CD4-positive, alpha-beta T cell treated with Interleukin-1 beta for 1 hour (primary cell): ENCODE data around the gene SAMD10.
"Not testable (repeated sequence)": the region's sequence is repeated elsewhere in the genome, so short reads cannot be mapped to it uniquely, and the experiment has no call there.

Experiments
- DNase-seq, 2 donors: peaks; one replicate each; pipeline ENCODE4 v3.0.0-alpha.2; 2020 to 2022

SAMD10 gene

DNA sequence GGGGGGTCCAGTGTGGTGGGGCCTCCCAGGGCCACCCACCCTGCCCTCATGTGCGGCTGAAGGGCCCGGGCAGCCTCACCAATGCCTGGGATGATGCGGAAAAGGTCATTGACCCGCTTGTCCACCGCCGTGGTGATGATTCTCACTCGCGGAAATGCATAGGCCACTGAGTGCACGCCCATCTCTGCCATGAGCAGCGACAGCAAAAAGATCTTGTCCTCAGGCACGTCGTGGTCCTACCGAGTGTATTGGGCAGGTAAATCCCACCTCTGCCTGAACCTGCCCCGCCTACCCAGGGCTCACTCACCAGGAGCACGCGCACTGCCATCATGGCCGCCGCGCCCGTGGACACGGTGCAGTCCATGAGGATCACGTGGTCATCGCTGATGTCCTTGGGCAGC lies 39.4 kb downstream of the SAMD10 start:
- DNase-seq = no peak

DNA sequence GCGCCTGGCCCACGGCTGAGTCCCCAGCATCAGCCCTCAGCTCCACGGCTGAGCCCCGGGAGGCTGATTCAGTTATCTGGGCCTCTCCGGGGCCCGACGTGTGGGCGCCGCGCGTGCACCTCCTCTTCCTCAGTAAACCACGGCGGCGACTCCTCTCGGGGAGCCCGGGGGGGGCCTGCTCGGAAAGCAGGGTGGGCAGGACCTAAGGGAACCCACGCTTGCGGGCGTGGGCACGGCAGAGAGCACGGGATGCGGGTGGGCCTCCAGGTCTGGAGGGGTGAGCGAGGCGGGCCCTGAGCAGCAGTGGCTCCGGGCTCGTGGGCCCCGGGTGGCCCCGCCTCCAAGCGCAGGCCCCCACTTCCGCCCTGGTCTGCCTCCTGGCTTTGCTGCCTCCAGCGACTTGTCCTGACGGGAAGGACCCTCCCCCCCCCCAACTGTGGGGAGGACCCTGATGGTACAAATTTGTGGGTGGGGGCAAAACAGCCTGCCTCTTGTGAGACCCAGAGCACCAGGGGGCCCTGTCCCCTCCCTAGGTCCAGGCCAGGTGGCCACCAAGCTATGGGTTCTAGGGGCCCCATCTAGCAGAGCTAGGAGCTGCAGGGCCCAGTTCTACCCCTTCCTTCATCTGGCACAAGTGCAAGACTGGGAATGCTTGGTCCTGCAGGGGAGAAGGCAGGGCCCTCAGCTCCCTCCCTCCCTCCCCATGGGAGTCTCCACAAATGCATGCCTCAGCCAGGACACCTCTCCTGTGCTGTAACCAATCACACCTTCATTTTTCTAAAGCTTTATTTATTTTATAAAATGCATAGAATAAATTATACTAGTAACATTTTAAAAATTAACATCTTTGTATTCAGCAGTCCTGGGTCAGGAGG lies 40.1 kb downstream of the SAMD10 start:
- no peak for DNase-seq

DNA sequence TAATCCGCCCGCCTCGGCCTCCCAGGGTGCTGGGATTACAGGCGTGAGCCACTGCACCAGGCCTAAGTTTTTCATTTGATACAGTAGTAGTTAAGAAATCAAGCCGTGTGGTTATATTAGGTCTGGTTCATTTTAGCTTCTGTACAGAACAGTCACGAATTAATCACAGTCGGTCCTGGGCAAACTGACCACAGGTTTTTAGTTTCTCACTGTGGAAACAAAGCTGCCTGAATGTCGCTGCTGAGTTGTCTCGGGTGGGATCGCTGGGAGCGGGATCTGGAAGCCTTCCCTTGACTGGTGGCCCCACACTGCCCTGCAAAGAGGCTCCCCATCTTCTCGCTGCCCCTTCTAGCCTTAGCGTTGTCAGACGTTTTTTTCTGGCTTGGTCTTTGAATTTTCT lies 41.8 kb downstream of the SAMD10 start:
- no peak for DNase-seq

DNA sequence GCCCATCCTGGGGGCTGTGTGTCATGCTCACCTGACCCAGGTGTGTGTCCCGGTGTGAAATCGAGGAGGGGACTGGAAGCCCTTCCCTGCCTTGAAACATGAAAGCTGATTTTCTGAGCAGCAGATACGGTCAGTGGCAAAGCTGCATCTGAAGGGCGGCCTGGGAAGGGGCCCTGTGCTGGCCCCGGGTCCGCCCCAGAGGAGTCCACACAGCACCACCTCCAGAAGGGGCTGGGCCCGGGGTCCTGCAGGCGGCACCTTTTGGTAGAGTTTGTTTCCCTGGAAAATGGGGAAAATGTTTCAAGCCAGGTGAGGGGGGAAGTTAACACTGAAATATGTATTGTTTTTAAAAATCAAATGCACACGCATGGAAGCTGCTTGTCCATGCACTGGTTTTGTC lies 44.0 kb downstream of the SAMD10 start:
- DNase-seq = no peak

DNA sequence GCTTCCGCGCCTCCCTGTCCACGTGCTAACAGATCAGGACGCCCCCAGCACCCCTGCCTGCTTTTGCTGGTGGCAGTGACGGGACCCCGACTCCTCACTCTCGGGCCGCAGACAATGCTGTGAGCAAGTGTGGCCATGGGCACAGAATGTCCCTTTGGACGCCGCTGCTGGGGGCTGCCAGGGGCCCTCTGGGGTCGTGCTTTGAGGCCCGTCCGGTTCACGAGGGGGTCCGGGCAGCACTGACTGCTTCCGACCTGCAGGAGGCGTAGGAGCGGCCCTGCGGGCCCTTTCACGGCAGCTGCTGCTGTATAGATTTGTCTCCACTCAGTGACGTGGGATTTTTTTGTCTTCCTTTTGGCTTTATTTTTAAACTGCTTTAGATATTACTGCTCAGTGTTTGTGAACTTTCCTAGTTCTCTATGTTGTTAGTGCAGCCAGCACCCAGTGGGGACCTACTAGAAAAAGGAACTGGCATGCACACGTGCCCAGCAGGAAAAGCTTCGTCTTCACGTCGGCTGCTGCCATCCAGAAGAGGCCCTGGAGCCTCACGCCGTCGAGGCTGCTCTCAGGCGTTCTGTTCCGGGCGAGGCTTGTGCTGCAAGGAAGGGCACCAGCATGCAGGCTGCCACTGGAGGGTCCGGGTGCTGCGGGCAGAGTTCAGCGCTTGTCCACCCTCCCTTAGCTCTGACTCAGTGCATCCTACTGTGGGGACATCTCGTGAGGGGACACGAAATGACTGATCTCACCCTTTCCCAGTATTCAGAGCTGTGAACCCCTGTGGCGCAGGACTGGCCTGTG lies 45.0 kb downstream of the SAMD10 start:
- DNase-seq = no peak

DNA sequence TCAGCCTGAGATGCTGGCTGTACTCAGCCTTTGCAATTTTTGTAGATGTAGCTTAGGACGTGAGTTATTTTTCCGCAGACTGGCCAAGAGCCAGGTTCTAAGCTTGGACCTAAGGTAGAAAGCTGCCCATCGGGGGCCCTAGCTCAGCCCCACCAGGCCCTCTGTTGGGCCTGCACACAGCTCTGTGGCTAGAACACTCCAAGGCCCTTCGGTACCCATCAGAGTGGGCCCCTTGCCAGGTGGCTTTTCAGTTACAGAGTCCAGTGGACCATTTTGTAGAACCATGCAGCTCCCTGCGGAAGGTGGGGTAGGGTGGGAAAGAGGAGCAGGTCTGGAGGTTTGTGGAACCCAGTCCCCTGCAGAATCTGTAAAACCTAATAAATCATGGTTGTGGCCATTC lies 45.8 kb downstream of the SAMD10 start:
- DNase-seq = no peak

DNA sequence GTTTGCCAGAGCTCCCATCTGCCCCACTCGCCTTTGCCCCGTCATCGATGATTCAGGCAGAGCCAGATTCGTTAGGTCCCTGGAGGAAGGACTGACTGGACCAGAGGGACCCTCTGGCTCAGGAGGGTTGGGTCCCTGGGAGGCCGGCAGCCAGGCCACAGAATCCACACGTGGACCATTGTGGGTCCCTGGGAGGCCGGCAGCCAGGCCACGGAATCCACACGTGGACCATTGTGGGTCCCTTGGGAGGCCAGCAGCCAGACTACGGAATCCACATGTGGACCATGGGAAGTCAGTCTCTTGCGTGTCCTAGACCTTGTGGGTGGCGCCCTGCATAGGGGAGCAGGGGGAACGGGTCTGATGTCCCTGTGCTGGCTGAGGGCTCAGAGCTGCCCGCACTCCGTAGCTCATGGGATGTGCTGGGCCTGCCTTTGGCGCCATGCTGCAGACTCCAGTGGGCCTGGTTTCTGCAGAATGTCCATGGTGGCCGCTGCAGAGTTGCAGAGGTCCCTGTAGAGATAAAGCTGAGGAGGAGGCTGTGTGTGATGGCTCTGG lies 46.8 kb downstream of the SAMD10 start:
- DNase-seq = no peak

DNA sequence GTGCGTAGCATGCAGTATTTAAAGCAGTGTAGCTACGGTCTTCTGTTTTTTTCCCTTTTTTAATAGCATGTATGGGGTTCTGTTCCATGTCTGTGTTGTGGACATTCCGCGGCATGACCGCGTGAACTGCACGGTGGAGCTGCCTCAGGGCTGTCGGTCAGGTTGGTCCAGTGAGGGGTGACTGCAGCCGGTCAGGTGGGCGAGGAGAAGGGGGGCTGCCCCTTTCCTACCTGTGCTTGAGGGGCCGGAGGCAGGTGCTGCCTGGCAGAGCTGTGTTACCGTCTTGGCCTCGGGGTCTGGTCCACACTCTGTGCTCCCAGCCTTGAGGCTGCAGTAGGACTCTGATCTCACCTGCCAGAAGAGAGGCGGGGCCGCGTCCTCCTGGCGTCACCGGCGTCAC lies 47.7 kb downstream of the SAMD10 start:
- DNase-seq = no peak

DNA sequence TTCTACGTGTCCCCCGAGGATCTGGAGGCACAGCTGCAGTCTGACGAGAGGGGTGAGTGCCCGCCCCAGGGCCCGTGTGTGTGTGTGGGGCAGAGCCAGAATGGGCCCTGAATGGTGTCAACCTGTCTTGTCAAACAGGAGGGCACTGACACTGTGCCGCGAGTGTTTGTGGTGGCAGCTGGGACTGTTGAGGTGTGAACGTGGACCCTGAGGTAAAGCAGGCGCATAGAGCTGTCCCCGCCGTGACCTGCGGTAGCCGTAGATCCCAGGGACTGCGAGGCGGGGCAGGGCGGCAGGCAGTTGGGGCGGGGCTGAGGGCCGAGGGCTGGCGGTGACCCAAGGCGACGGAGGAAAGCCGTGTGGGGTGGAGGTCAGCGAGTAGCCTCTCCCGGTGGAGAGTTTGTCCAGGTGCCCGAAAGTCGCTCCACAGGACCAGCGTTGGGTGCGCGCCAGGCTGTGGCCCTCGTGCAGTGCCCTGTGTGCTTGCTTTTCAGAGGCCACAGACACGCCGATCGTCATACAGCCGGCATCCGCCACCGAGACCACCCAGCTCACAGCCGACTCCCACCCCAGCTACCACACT lies 48.4 kb downstream of the SAMD10 start:
- no peak for DNase-seq

DNA sequence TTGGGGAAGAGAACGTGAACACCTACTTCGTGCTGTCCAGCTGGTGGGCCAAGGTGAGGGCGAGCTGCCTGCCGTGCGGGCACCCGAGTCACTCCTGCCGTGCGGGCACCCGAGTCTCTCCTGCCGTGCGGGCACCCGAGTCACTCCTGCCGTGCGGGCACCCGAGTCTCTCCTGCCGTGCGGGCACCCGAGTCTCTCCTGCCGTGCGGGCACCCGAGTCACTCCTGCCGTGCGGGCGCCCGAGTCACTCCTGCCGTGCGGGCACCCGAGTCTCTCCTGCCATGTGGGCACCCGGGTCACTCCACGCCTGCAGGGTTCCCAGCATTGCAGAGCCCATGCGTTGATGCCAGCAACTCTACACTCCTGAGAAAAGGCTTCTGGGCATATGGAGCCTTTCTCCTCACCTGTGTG lies 50.0 kb downstream of the SAMD10 start:
- DNase-seq = not testable (repeated sequence)

DNA sequence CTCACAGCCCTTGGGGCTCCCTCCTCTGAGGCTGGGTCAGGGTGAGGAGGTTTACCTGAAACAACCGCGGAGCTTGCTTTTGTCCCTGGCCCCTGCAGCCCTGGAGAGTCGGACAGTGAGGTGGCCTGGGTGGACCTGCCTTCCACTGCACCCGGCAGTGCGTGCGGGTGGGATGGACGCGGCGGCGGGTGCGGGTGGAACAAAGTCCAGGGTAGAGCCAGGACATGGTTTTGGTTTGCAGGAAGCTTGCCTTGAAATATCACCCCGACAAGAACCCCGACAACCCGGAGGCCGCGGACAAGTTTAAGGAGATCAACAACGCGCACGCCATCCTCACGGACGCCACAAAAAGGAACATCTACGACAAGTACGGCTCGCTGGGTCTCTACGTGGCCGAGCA lies 50.4 kb downstream of the SAMD10 start:
- no peak for DNase-seq

DNA sequence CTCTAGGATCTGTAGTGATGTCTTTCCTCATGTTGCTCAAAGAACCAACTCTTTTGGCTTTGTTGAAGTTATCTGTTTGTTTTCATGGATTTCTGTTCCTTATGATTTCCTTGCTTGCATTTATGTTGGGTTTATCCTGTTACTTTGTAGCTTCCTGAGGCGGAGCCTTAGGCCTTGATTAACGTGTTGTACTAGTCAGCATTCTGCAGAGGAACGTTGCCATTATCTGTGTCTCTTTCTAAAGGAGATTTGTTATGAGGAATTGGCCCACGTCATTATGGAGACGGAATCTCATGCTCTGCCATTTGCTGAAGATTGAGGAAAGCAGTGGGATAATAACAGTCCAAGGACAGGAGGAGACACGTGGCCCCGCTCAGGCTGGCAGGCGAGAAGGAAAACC lies 53.1 kb downstream of the SAMD10 start:
- DNase-seq = no peak

DNA sequence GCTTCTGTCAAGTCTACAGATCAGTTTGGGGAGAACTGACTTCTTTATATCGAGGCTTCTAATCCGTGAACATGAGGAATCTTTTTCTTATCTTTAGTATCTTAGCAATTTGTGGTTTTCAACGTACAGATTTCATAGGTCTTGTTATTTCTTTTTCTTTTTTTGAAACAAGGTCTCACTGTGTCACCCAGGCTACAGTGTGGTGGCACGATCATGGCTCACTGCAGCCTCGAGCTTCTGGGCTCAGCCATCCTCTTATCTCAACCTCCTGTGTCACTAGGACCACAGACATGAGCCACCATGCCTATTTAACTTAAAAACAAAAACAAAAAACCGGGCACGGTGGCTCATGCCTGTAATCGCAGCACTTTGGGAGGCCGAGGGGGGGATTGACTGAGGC lies 55.2 kb downstream of the SAMD10 start:
- DNase-seq = no peak
